ENCODE measurements around the gene PTPN11.
"Not testable (repeated sequence)": the region's sequence is repeated elsewhere in the genome, so short reads cannot be mapped to it uniquely, and the experiment has no call there.

The PTPN11 gene

GRCh38 chr12:112447106-112447505 is 28.4 kb downstream of the PTPN11 start:
- FAIRE-seq: no peak
- no peak for DNase-seq (ENCODE audit: low spot score)

GRCh38 chr12:112448165-112448564 is 29.4 kb downstream of the PTPN11 start:
- FAIRE-seq; DNase-seq (ENCODE audit: low spot score): not testable (repeated sequence)

- FAIRE-seq (no peak), DNase-seq (ENCODE audit: low spot score) (no peak)
Measured at GRCh38 chr12:112450725-112451124, 32.0 kb downstream of the PTPN11 start.

- no peak for DNase-seq (ENCODE audit: low spot score)
Measured at GRCh38 chr12:112456029-112456428, 37.3 kb downstream of the PTPN11 start.

GRCh38 chr12:112457142-112457541 is 38.4 kb downstream of the PTPN11 start:
- FAIRE-seq; DNase-seq (ENCODE audit: low spot score): not testable (repeated sequence)

More at GRCh38 chr12:112456029-112456428, 37.3 kb downstream of the PTPN11 start:
- no peak for FAIRE-seq

- DNase-seq (ENCODE audit: low spot score): no peak
- FAIRE-seq: no peak
Measured at GRCh38 chr12:112458330-112458729, 39.6 kb downstream of the PTPN11 start.

GRCh38 chr12:112458751-112459150 is 40.0 kb downstream of the PTPN11 start:
- FAIRE-seq (no peak), DNase-seq (ENCODE audit: low spot score) (no peak)

GRCh38 chr12:112463478-112463877 is 44.7 kb downstream of the PTPN11 start:
- no peak for FAIRE-seq
- DNase-seq (ENCODE audit: low spot score): no peak

GRCh38 chr12:112464605-112465004 is 45.9 kb downstream of the PTPN11 start:
- no peak for FAIRE-seq
- DNase-seq (ENCODE audit: low spot score): no peak

GRCh38 chr12:112466011-112466422 is 47.3 kb downstream of the PTPN11 start:
- FAIRE-seq: no peak
- no peak for DNase-seq (ENCODE audit: low spot score)

GRCh38 chr12:112466835-112467234 is 48.1 kb downstream of the PTPN11 start:
- DNase-seq (ENCODE audit: low spot score): no peak
- FAIRE-seq: no peak

GRCh38 chr12:112468046-112468445 is 49.3 kb downstream of the PTPN11 start:
- no peak for DNase-seq (ENCODE audit: low spot score)
- FAIRE-seq: no peak

GRCh38 chr12:112473056-112473455 is 54.3 kb downstream of the PTPN11 start:
- FAIRE-seq: no peak
- DNase-seq (ENCODE audit: low spot score): no peak

- DNase-seq (ENCODE audit: low spot score) (no peak), FAIRE-seq (no peak)
Measured at GRCh38 chr12:112479413-112479812, 60.7 kb downstream of the PTPN11 start.

- FAIRE-seq: no peak
- DNase-seq (ENCODE audit: low spot score): no peak
Measured at GRCh38 chr12:112480931-112481330, 62.2 kb downstream of the PTPN11 start.

GRCh38 chr12:112482733-112483132 is 64.0 kb downstream of the PTPN11 start:
- no peak for FAIRE-seq
- no peak for DNase-seq (ENCODE audit: low spot score)

GRCh38 chr12:112486361-112486760 is 67.6 kb downstream of the PTPN11 start:
- FAIRE-seq: no peak
- DNase-seq (ENCODE audit: low spot score): no peak

GRCh38 chr12:112488257-112488876 is 69.6 kb downstream of the PTPN11 start:
- DNase-seq (ENCODE audit: low spot score): no peak
- FAIRE-seq: no peak

- DNase-seq (ENCODE audit: low spot score) (no peak), FAIRE-seq (no peak)
Measured at GRCh38 chr12:112489456-112489855, 70.7 kb downstream of the PTPN11 start.

- DNase-seq (ENCODE audit: low spot score) (no peak), FAIRE-seq (no peak)
Measured at GRCh38 chr12:112496496-112496895, 77.7 kb downstream of the PTPN11 start.

GRCh38 chr12:112498580-112498979 is 79.8 kb downstream of the PTPN11 start:
- DNase-seq (ENCODE audit: low spot score) (no peak), FAIRE-seq (no peak)

- FAIRE-seq: no peak
Measured at GRCh38 chr12:112503512-112503911, 84.8 kb downstream of the PTPN11 start.

GRCh38 chr12:112506513-112507166 is 87.9 kb downstream of the PTPN11 start:
- no peak for DNase-seq (ENCODE audit: low spot score)

More at GRCh38 chr12:112503512-112503911, 84.8 kb downstream of the PTPN11 start:
- DNase-seq (ENCODE audit: low spot score): no peak

More at GRCh38 chr12:112506513-112507166, 87.9 kb downstream of the PTPN11 start:
- no peak for FAIRE-seq

Measured in RCC 7860 (cell line).